ENCODE results near the gene INSC.

DNA sequence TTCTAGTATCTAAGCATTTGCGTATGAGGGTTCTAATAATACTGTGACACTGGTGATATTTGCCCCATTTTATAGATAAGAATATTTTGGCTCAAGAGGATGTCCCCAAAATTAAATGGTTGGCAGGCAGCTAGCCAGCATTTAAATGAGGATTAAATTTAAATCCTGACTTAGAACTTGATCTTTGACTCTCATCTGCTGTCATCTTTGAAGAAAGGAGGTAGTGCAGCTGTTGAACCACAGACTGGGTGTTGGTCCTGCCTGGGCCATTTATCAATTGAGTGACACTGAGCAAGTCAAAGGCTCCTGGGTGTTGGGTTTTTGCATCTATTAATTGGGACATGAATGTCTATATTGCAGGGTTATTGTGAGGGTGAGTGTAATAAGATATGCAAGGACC lies 112.3 kb downstream of the INSC start:
- TF ChIP-seq EZH2phosphoT487 (IDR thresholded peaks at IDR 0.05; ENCODE audit: unreplicated experiment): no peak
- TF ChIP-seq CTCF (conservative IDR thresholded peaks at IDR 0.05; ENCODE audit: low read depth in 2 of 2): no peak
- no peak for TF ChIP-seq EZH2 (IDR thresholded peaks at IDR 0.05; ENCODE audit: low read depth, unreplicated experiment)
- no peak for TF ChIP-seq REST (IDR thresholded peaks at IDR 0.05; ENCODE audit: unreplicated experiment)
- TF ChIP-seq NANOG (IDR thresholded peaks at IDR 0.05; ENCODE audit: borderline replicate concordance): no peak
- TF ChIP-seq POLR2AphosphoS5 (IDR thresholded peaks at IDR 0.05; ENCODE audit: low read depth): no peak
- no peak for TF ChIP-seq JUNB (IDR thresholded peaks at IDR 0.05; ENCODE audit: unreplicated experiment)
- no peak for TF ChIP-seq ZNF114 (CRISPR knock-in tag; IDR thresholded peaks at IDR 0.05)
- TF ChIP-seq CREB1 (CRISPR knock-in tag; IDR thresholded peaks at IDR 0.05; ENCODE audit: low read depth): no peak
- TF ChIP-seq, protein P1, sequence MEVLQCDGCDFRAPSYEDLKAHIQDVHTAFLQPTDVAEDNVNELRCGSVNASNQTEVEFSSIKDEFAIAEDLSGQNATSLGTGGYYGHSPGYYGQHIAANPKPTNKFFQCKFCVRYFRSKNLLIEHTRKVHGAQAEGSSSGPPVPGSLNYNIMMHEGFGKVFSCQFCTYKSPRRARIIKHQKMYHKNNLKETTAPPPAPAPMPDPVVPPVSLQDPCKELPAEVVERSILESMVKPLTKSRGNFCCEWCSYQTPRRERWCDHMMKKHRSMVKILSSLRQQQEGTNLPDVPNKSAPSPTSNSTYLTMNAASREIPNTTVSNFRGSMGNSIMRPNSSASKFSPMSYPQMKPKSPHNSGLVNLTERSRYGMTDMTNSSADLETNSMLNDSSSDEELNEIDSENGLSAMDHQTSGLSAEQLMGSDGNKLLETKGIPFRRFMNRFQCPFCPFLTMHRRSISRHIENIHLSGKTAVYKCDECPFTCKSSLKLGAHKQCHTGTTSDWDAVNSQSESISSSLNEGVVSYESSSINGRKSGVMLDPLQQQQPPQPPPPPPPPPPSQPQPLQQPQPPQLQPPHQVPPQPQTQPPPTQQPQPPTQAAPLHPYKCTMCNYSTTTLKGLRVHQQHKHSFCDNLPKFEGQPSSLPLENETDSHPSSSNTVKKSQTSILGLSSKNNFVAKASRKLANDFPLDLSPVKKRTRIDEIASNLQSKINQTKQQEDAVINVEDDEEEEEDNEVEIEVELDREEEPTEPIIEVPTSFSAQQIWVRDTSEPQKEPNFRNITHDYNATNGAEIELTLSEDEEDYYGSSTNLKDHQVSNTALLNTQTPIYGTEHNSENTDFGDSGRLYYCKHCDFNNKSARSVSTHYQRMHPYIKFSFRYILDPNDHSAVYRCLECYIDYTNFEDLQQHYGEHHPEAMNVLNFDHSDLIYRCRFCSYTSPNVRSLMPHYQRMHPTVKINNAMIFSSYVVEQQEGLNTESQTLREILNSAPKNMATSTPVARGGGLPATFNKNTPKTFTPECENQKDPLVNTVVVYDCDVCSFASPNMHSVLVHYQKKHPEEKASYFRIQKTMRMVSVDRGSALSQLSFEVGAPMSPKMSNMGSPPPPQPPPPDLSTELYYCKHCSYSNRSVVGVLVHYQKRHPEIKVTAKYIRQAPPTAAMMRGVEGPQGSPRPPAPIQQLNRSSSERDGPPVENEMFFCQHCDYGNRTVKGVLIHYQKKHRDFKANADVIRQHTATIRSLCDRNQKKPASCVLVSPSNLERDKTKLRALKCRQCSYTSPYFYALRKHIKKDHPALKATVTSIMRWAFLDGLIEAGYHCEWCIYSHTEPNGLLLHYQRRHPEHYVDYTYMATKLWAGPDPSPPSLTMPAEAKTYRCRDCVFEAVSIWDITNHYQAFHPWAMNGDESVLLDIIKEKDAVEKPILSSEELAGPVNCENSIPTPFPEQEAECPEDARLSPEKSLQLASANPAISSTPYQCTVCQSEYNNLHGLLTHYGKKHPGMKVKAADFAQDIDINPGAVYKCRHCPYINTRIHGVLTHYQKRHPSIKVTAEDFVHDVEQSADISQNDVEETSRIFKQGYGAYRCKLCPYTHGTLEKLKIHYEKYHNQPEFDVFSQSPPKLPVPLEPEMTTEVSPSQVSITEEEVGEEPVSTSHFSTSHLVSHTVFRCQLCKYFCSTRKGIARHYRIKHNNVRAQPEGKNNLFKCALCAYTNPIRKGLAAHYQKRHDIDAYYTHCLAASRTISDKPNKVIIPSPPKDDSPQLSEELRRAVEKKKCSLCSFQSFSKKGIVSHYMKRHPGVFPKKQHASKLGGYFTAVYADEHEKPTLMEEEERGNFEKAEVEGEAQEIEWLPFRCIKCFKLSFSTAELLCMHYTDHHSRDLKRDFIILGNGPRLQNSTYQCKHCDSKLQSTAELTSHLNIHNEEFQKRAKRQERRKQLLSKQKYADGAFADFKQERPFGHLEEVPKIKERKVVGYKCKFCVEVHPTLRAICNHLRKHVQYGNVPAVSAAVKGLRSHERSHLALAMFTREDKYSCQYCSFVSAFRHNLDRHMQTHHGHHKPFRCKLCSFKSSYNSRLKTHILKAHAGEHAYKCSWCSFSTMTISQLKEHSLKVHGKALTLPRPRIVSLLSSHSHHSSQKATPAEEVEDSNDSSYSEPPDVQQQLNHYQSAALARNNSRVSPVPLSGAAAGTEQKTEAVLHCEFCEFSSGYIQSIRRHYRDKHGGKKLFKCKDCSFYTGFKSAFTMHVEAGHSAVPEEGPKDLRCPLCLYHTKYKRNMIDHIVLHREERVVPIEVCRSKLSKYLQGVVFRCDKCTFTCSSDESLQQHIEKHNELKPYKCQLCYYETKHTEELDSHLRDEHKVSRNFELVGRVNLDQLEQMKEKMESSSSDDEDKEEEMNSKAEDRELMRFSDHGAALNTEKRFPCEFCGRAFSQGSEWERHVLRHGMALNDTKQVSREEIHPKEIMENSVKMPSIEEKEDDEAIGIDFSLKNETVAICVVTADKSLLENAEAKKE (CRISPR knock-in tag; IDR thresholded peaks at IDR 0.05): no peak
- no peak for TF ChIP-seq ZNF331 (CRISPR knock-in tag; IDR thresholded peaks at IDR 0.05; ENCODE audit: low read depth)
- TF ChIP-seq, protein P2, sequence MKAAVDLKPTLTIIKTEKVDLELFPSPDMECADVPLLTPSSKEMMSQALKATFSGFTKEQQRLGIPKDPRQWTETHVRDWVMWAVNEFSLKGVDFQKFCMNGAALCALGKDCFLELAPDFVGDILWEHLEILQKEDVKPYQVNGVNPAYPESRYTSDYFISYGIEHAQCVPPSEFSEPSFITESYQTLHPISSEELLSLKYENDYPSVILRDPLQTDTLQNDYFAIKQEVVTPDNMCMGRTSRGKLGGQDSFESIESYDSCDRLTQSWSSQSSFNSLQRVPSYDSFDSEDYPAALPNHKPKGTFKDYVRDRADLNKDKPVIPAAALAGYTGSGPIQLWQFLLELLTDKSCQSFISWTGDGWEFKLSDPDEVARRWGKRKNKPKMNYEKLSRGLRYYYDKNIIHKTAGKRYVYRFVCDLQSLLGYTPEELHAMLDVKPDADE (IDR thresholded peaks at IDR 0.05): no peak

Measured in GM23338 (cell line).